Left colon (tissue), 2 donors: ENCODE data around the gene KCNN3. TPM values are rescaled to one million over a fixed set of nuclear protein-coding genes. Genes with fewer than 3 reads are reported as not detected.
A peak's percentile ranks its signal among the peaks of the same experiment; 100 is the strongest.

Experiments used
- ATAC-seq: fragments of 200-7000 bp; cut with Tn5 transposase; one replicate; pipeline ENCODE4 v1.9.1; 2020; ENCODE audit warnings: mild to moderate bottlenecking, moderate library complexity
- DNase-seq, 2 donors: peaks; one replicate each; pipeline ENCODE4 v3.0.0-alpha.2; 2020
- intact Hi-C, 2 donors: fragments of 100-400 bp; cut with DNase I in 1 of 2; cut with micrococcal nuclease in 1 of 2; formaldehyde crosslinking; loops; one replicate each; pipeline versions ENCODE4 v1.11.2 to v1.14.0; 2022; cut with DNase I, micrococcal nuclease
- total RNA-seq, 2 donors: library from RNA; stranded (reverse); fragmentation: NEBNext Ultra II Directional; extraction: Animal tissue kit (Norgen Biotek cat#: 25700); gene quantifications; one replicate each; pipeline ENCODE4 v1.2.1, GENCODE V29; 2021
- donor health status: DM: no; HTN: no; CAD: no.
- donor health status: DM: yes; HTN: yes; CAD: no.

Gene KCNN3
- total RNA-seq, 2 donors from 2014 or later: 0.73 to 3.6 TPM

GRCh38 chr1:154851392-154852177 is 18.5 kb downstream of the KCNN3 start:
- intact Hi-C loops: no loop called here
- no peak for DNase-seq

GRCh38 chr1:154849645-154850131 is 20.4 kb downstream of the KCNN3 start:
- no peak for DNase-seq
- ATAC-seq: no peak
- intact Hi-C loops: no loop called here

More at GRCh38 chr1:154851392-154852177, 18.5 kb downstream of the KCNN3 start:
- ATAC-seq: no peak

GRCh38 chr1:154848983-154849382 is 21.1 kb downstream of the KCNN3 start:
- intact Hi-C loops: no loop called here
- DNase-seq (no peak), ATAC-seq (no peak)

- no peak for DNase-seq
- ATAC-seq: no peak
- intact Hi-C loops: no loop called here
These were observed 22.2 kb downstream of the KCNN3 start for GRCh38 chr1:154847891-154848290.

- DNase-seq: no peak
- intact Hi-C loops: no loop called here
- ATAC-seq: no peak
These were observed 23.3 kb downstream of the KCNN3 start for GRCh38 chr1:154846565-154847442.

GRCh38 chr1:154845879-154846278 is 24.2 kb downstream of the KCNN3 start:
- DNase-seq: no peak
- ATAC-seq: no peak
- intact Hi-C loops: no loop called here

- intact Hi-C loops: no loop called here
- no peak for ATAC-seq
- DNase-seq: no peak
These were observed 24.9 kb downstream of the KCNN3 start for GRCh38 chr1:154845174-154845573.

- DNase-seq (no peak), ATAC-seq (no peak)
- intact Hi-C loops: no loop called here
These were observed 25.8 kb downstream of the KCNN3 start for GRCh38 chr1:154844297-154844681.

GRCh38 chr1:154843636-154844296 is 26.3 kb downstream of the KCNN3 start:
- DNase-seq (no peak), ATAC-seq (no peak)
- intact Hi-C loops: no loop called here

- ATAC-seq (no peak), DNase-seq (no peak)
- intact Hi-C loops: no loop called here
These were observed 27.4 kb downstream of the KCNN3 start for GRCh38 chr1:154842635-154843034.

GRCh38 chr1:154841384-154841783 is 28.7 kb downstream of the KCNN3 start:
- ATAC-seq: no peak
- intact Hi-C loops: no loop called here

GRCh38 chr1:154840269-154841176 is 29.6 kb downstream of the KCNN3 start:
- intact Hi-C loops: no loop called here
- no peak for ATAC-seq
- no peak for DNase-seq

More at GRCh38 chr1:154841384-154841783, 28.7 kb downstream of the KCNN3 start:
- DNase-seq: no peak

- intact Hi-C loops: no loop called here
- no peak for DNase-seq
- no peak for ATAC-seq
These were observed 30.4 kb downstream of the KCNN3 start for GRCh38 chr1:154839691-154840090.

- intact Hi-C loops: no loop called here
- ATAC-seq (no peak), DNase-seq (no peak)
These were observed 31.1 kb downstream of the KCNN3 start for GRCh38 chr1:154838988-154839387.

GRCh38 chr1:154838461-154838860 is 31.6 kb downstream of the KCNN3 start:
- ATAC-seq (no peak), DNase-seq (no peak)
- intact Hi-C loops: no loop called here

- intact Hi-C loops: no loop called here
- ATAC-seq (peak; percentile 36), DNase-seq (peak; percentile 60 to 73)
These were observed 32.4 kb downstream of the KCNN3 start for GRCh38 chr1:154837672-154838171.

- intact Hi-C loops: no loop called here
- no peak for ATAC-seq
- DNase-seq: no peak
These were observed 32.9 kb downstream of the KCNN3 start for GRCh38 chr1:154837034-154837671.
